NCI-H2171 (cell line): ENCODE results near the gene SIL1.
"Not testable (repeated sequence)": the region's sequence is repeated elsewhere in the genome, so short reads cannot be mapped to it uniquely, and the experiment has no call there.

ENCODE experiments used
- DNase-seq: peaks from one replicate; lab custom pipeline; 2025; lab: John Stamatoyannopoulos, UW

Gene SIL1

DNA sequence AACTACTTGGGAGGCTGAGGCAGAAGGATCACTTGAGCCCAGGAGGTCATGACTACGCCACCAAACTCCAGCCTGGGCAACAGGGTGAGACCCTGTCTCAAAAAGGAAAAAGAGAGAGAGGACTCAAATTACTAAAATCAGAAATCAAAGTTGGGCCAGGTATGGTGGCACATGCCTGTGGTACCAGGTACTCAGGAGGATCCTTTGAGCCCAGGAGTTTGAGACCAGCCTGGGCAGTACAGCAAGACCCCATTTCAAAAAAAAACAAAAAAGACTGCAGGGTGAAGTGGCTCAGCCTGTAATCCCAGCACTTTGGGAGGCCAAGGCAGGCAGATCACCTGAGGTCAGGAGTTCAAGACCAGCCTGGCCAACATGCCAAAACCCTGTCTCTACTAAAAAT is 23.8 kb downstream of the SIL1 start:
- not testable (repeated sequence) for DNase-seq

DNA sequence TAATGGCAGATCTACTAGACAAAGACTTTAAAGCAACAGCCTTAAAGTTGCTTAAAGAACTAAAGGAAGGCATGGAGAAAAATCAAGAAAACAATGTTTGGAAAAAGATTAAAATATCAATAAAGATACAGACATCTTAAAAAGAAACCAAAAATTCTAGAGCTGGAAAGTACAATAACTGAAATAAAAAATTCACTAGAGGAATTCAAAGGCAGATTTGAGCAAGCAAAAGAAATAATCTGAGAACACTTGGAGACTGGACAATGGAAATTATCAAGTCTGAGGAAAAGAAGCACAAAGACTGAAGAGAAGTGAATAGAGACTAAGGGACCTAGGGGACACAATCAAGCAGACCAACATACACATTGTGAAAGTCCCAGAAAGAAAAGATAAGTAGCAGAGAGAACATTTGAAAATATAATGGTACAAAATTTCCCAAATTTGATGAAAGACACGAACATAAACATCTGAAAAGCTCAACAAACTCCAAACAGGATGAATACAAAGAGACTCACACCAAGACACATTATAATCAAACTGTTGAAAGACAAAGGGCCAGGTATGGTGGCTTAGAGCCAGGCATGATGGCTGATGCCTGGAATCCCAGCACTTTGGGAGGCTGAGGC is 26.3 kb downstream of the SIL1 start:
- DNase-seq = no peak

DNA sequence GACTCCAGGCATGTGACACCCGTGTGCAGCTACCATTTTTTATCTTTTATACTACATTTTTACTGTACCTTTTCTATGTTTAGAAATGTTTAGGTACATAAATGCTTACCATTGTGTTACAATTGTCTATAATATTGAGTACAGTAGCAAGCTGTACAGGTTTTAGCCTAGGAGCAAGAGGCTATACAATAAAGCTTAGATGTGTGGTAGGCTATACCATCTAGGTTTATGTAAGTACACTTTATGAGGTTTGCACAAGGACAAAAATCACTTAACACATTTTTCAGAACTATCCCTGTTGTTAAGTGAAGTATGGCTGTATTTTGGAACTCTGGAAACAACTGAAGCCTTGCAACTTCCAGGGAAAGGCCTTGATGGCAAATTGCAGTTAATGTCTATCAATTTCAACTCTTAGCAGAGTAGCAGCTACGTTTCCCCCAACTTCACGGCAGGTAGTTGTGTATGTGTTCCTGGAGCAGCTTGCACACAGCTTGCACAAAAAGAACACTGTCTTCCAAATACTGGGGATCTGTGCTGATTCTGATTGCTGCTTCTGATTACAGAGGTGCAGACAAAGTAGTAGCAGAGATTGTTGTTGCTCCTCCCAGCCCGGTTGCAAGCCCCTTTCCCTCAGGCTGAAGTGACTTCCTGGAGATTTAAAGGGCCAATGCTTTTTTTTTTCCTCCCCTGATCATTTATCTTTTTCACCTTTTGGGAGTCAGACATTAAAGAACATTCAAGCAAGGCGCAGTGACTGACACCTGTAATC is 30.0 kb downstream of the SIL1 start:
- no peak for DNase-seq

DNA sequence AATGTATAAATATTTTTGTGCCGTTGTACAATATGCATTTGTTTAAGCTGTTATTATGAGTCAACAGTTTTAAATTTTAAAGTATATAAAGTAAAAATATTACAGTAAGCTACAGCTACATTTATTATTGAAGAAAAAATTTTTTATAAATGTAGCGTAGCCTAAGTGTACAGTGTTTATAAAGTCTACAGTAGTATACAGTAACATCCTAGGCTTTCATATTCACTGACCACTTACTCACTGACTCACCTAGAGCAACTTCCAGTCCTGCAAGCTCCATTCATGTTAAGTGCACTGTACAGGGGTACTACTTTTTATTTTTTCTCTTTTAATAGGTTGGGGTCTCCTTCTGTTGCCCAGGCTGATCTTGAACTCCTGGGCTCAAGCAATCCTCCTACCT is 30.6 kb downstream of the SIL1 start:
- DNase-seq = no peak

DNA sequence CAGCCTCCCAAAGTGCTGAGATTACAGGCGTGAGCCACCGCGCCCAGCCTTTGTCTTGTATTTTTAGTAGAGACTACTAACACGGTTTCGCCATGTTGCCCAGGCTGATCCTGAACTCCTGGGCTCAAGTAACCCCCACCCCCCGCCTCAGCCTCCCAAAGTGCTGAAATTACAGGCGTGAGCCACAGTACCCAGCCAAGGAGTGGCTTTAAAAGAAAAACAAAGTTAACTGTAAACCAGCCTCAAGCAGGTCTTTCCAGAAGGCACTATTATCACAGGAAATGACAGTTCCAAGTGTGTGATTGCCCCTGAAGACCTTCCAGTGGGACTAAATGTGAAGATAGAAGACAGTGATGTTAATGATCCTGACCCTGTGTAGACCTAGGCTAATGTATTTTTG is 31.1 kb downstream of the SIL1 start:
- no peak for DNase-seq

DNA sequence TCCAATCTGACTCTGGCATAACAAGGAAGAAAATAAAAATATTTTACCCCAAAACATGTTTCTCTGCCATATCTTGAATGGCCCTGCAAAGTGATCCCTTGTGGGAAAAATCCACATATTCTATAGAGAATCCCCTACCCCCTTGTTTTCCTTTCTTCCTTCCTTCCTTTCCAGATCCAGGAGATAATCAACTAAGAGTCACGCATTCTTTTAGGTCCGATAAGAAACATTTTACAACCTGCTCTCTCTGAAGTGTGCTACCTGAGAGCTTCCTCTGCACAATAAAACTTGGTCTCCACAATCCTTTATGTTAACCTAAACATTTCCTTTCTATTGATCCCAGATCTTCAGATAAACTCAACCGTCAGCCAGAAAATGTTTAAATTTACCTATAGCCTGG is 33.3 kb downstream of the SIL1 start:
- not testable (repeated sequence) for DNase-seq

DNA sequence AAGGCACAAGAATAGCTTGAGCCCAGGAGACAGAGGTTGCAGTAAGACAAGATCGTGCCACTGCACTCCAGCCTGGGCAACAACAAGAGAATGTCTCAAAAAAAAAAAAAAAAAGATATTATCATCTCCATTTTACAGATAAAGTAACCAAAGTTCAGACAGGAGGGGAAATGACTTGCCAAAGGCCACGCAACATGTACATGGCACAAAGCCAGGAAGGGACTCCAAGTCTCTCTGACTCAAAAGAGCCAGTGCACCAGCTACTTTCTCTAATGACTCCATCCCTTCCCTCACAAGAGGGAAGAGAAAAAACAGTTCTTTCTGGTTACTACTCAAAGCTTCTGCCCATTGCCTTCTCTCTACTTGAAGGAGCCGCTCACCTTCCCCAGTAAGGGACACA is 34.1 kb downstream of the SIL1 start:
- no peak for DNase-seq

DNA sequence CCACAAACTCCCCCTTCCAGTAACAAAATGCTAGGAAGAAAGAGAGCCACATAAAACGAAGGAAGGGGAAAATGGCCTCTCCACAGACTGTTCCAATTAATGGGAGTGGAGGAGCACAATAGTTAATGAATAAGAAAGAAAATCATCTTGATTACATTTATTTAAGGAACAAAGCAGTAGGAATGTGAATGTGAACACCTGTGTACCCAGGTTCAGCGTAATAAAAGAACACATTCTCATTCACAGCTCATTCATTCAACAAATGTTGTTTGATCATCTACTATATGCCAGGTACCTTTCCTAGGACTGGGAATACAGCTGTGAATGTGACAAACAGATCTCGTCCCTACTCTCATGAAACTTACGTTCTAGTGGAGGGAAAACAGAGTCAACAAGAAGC is 35.7 kb downstream of the SIL1 start:
- DNase-seq = no peak

DNA sequence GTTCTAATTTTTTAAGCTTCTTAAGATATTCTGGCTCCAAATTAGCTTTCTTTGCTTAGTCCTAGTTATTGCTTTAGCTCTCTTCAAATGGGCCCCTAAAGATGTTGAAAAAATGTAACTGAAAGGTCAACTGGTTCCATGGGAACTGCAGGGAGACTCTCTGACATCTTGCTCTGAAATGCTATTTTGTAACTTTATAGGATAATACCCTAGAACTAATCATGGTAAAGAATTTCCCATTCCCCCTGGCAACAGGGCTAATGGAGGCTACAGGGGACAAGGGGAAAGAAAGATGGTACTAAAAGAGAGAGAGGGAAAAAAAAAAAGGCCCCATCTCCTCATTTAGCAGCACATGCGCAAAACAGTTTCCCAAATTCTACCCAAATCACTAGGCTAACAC is 39.4 kb downstream of the SIL1 start:
- DNase-seq = no peak

DNA sequence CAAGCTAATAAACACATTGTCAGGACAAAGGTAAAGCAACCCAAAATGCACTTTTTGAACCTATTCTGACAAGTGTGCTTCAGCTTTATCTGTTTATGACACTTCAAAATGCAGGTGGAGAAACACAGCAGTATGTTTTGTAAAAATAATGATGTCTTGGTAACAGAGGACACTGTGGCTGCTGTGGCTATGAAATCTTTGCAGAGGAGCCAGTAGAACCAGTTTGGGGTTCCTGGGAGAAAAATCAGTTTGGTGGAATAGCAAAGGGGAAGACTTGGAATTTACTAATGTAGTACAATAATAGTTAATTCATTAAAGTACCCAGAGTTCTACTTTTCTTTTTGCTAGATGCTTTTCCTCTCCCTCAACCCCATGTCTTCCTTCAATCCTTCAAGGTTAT is 40.6 kb downstream of the SIL1 start:
- no peak for DNase-seq

DNA sequence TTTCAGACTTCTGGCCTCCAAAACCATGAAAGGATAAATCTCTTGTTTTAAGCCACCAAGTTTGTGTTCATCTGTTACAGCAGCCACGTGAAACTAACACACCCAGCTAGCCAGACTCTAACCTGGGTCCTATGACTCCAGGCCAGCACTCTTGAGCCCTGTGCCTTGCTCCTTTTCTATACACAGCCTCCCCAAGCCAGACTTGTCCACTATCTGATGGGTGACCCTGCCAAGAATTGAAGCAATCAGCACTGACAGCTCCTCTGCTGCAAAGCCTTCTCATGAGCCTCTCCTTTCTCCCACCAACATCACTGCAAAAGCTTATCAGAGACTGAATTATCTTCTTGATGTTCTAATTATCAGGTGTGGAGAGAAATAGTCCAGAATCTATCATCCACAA is 41.4 kb downstream of the SIL1 start:
- DNase-seq = no peak

DNA sequence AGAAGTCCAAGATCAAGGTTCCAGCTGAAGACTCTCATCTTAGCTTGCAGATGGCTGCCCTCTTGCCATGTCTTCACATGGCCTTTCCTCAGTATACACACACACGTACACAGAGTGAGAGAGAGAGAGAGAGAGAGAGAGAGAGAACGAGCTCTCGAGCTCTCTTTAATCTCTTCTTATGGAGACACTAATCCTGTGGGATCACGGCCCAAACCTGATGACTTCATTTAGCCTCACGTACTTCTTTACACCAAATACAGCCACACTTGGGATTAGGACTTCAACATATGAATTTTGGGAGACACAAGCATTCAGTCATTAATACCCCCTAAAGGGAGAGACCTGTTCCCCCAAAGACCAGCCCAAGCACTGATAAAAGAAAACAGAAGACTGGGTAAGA is 42.8 kb downstream of the SIL1 start:
- no peak for DNase-seq

DNA sequence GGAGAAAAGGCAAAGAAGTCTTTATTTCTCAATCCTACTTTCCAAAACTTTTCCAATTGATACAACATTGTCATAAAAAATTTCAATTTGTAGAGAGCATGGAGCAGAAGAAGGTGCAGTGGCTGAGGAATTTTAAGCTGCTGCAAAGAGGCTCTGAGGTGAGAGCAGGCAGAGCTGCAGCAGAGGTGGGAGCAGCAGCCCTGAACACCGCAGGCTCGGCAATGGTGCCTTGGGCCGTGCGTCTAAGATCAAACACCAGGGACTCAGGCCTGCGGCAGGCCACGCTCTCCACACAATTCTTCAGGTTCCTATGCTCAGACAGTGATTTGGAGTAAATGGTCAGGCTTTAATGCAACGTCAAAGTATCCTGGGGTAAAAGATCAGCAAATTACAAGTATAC is 46.3 kb downstream of the SIL1 start:
- no peak for DNase-seq

DNA sequence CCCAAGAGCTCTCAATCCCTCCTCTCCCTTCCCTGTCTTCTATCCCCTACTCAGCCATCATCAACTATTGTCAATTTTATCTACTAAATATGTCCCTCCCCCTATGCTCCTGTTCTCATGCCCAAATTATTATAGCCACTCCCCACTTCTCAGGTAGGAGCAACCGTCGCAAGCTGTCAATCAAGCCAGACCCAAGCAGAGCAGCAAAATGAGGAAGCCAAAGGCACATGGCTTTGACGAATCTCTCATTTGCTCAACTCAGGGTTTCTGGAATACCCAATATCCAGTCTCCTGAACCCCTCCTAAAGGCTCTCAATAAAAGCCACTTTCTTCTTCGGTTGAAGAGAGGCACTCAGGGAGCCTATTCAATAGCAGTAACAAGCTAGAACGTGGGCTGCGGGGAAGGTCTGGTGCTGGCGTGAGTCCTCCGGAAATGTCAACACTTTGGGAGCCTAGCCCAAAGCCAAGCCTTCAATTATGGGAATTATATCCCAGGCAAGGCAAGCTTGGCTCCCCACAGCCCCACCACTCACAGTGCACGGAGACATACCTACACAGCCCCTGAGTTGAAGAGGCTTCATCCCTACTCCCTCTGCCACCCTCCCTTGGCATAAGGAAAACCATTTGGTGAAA is 47.7 kb downstream of the SIL1 start:
- DNase-seq = no peak

DNA sequence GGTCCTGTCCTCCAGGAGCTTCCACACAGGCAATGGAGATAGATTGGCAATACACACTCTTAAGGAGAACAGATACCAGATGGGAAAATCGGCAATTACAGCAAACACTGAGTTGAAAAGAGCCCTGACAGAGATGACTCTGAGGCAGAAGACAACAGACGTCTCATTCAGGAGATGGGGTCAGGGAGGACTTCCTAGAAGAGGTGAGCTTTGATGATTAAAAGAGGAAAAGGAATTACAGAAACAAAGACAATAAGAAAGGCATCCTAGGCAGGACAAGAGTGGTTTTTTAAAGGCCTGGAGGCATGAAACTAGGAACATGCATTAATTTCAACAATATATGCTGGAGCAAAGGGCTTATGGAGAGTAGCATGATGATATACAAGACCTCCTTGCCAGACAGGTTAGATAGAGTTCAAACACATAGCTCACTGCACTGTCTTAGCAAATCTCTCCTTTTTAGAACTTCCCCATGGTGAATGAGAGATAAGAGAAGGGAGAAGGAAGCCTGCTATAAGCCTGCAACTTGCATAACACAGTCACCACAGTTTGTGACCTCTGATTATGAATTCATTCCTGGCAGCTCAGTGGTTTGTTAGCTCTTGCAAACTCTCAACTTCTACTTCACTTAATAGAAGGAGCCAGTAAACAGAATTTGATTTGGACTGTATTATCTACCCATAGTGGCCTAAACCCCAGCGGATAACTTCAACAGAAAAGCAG is 48.5 kb downstream of the SIL1 start:
- no peak for DNase-seq

DNA sequence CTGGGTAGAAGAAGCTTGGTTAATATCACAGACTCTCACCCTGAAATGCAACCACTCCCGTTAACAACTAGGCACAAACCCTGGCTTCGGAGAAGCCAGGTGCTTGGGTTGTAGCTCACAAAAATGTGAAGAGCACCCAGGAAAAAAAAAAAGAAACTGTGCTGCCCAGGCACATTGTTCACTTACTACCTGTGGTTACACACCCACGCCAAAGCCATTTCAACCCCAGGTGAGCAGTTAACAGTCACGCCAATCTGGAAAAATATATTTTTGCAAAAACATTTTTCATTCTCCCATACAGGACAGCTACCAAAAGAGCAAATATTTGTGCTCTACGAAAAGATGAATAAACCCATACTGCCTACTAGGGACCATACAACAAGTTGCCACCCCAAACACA is 49.2 kb downstream of the SIL1 start:
- no peak for DNase-seq

DNA sequence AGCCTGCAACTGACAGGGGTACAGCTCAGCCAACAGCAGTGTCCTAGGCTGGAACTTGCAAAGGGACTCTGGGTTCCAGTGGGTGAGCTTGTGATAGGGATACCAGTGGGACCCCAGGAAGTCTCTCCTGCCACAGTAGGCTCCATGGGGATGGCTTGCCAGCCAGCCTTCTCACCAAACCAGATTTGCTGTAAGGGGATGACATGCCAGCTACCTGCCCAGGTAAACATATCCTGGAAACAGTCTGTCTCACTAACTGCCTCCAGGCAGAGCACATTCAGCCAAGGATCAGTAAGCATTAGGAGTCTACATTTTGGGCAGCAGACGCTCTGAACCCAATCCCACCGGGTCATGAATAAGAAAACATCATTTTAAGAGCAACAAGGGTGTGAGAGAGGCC is 49.9 kb downstream of the SIL1 start:
- DNase-seq = no peak

DNA sequence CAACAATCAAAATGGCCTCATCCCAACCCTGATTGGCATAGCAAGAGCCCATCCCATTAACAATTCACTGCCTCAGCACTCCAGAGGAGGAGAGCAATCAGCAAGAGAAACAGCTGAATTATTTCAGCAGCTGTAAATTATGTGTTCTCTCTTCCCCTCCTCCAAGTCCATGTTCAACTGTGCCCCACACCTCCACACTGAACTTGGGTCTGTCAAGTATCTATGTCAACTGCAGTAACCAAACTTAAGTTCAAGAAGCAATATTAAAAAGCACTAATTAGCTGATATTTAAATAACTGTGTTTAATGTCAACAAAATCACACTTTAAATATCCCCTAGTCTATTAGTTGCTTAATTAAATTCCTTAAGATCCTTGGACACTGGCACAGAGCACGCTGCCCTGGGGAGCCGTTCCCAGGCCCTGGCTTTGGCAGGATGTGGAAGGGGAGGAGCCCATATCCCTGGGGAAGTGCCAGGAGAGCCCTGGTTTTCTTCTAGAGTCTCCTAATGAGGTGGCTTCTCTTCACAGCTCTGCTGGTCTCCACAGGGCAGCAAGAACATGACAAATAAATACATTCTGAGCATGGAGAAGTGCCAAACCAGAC is 50.6 kb downstream of the SIL1 start:
- no peak for DNase-seq

DNA sequence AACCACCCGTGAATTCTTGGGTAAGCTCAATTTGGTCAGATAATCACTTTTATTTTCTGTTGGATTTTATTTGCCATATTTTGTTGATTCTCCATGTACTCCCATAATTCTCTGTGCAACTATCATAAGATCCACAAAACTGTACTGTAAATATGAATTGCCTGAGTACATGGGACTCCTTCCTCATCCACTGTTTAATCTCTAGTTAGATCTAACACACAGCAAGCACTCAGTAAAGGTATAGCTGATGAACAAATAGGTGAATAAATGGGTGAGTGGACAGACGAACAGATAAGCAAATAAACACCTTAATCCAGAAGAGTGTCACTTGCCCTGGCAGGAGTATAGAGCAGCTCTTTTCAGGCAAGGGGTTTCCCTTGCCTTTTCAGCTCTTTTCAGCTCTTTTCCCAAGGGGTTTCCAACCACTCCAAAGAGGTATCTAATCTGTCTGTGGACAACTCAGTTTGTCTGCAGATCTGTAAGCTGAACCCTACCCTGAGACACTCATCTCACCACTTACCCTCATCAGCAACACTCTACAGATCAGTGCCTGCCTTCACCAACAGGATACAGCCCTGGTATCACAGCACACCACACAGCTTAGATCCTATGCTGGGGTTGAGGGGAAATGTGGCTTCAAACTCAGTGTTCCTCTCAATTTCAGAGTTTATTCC is 51.2 kb downstream of the SIL1 start:
- DNase-seq = no peak

DNA sequence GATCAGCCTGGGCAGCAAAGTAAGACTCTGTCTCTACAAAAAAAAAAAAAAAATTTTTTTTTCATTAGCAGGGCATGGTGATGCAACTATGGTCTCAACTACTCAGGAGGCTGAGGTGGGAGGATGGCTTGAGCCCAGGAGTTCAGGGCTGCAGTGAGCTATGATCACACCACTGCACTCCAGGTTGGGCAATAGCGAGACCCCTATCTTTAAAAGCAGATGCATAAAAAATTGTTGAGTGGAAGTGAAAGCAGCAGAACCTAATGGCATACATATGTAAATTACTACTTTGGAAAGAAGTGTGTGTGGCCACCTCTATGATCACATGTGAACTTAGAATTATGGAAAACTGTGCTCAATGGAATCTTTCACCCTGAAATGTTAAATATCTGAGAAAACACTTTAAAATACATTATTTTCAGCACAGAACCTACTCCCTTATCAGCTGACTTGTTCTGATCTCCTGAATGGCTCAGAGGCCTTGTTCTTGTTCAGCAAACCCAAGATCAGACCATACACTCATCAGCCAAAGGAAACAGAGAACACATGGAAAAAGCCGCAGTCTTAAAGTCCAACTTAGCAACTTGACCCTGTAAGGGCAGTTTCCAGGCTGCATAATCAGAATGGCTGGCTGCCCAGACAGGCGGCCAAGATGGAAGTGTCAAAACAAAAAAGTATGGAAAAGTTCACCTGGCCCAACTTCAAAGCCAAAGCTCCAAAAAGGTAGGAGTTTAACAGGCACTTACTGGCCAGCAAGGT is 56.5 kb downstream of the SIL1 start:
- no peak for DNase-seq

DNA sequence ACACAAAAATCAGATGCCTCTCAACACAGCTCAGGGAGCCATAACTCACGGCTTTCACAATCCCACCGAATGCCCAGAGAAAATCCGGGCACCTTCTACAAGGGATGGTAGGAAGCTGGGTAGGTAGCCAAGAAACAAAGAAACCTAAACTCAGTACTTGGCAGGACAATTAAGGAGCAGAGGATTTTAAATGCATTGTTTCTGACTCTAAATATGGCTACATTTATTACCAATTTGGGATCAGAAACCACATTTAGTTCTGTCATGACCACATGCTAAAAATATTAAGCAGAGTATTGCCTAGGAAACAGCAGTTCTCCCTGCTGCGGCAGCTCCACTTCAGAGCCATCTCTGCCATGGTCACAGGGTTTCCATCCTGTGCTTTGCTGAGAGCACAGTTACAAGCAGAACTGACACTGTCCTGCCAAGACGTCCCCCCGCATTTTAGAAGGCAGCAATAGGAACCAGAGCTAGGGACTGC is 57.5 kb downstream of the SIL1 start:
- no peak for DNase-seq
